A549 (cell line): ENCODE measurements around the gene VSX1. TPM values are rescaled to one million over a fixed set of nuclear protein-coding genes. Genes with fewer than 3 reads are reported as not detected.

Experiments used
- ATAC-seq, 2 experiments: fragments of 200-7000 bp in 1 of 2; fragments of >200 bp in 1 of 2; cut with Nextera tagmentation in 1 of 2; cut with Tn5 transposase in 1 of 2; 3 replicates each; pipeline versions ENCODE4 v1.8.0 to v1.9.1; 2018 to 2020; ENCODE audit warnings: mild to moderate bottlenecking in 1 of 2, moderate library complexity in 1 of 2
- CTCF ChIA-PET: fragments of 300-600 bp; sonication (Branson Sonifier 250); formaldehyde crosslinking; extraction: SDS; loops from one replicate; lab custom pipeline; 2021; ENCODE audit warnings: antibody characterized with exemption, inconsistent platforms; lab: Yijun Ruan, JAX
- POLR2A ChIA-PET: fragments of 350-600 bp; formaldehyde crosslinking; extraction: SDS; loops from one replicate; lab custom pipeline; 2021; ENCODE audit warnings: antibody characterized with exemption, inconsistent platforms; lab: Yijun Ruan, JAX
- DNase-seq, 2 experiments: peaks; one replicate each; pipeline versions ENCODE4 v3.0.0 to v3.0.0-alpha.2; 2011 to 2016; ENCODE audit warnings: low read depth in 1 of 2, low spot score in 1 of 2
- FAIRE-seq: peaks from 2 replicates; lab custom pipeline; 2011; peaks lifted over from hg19 to GRCh38; lab: Jason Lieb, UNC
- H3K27ac ChIP-seq, 2 experiments: fragments of >200 bp; sonication (Bioruptor Twin); formaldehyde crosslinking; 3 replicates each; pipeline ENCODE4 v1.5.1; 2016 to 2017
- H3K4me1 ChIP-seq: fragments of >200 bp; sonication (Bioruptor Twin); formaldehyde crosslinking; 3 replicates; pipeline ENCODE4 v1.6.1; 2016
- H3K4me2 ChIP-seq: fragments of >200 bp; sonication (Bioruptor Twin); formaldehyde crosslinking; 3 replicates; pipeline ENCODE4 v1.6.1; 2016
- H3K4me3 ChIP-seq: fragments of >200 bp; sonication (Bioruptor Twin); formaldehyde crosslinking; 3 replicates; pipeline ENCODE4 v1.5.1; 2016
- H3K9me3 ChIP-seq: fragments of >200 bp; sonication (Bioruptor Twin); formaldehyde crosslinking; 3 replicates; pipeline ENCODE4 v1.6.1; 2016
- BCL3 ChIP-seq: fragments of >200 bp; sonication (Bioruptor Twin); formaldehyde crosslinking; IDR thresholded peaks from 3 replicates; pipeline ENCODE4 v1.6.1; 2016
- BHLHE40 ChIP-seq: IDR thresholded peaks from 2 replicates; pipeline ENCODE4 v1.6.1; 2012; ENCODE audit warnings: low read depth, low read length, inconsistent platforms
- CBX8 ChIP-seq: fragments of 200-600 bp; sonication (generic); IDR thresholded peaks from 2 replicates; pipeline ENCODE4 v1.6.1; 2016
- CEBPB ChIP-seq, 2 experiments: fragments of >200 bp in 1 of 2; sonication (Bioruptor Twin) in 1 of 2; formaldehyde crosslinking in 1 of 2; IDR thresholded peaks; 2 replicates each; pipeline ENCODE4 v1.6.1; 2012 to 2016
- E2F6 ChIP-seq: IDR thresholded peaks from 2 replicates; pipeline ENCODE4 v1.6.1; 2012; ENCODE audit warnings: low read depth, borderline replicate concordance
- FOSB ChIP-seq: fragments of 250-450 bp; sonication (Bioruptor Pico); IDR thresholded peaks from 2 replicates; pipeline ENCODE4 v1.5.0; 2020; ENCODE audit warnings: mild to moderate bottlenecking, moderate library complexity
- FOXS1 ChIP-seq: fragments of 250-450 bp; sonication (Bioruptor Pico); IDR thresholded peaks from 2 replicates; pipeline ENCODE4 v1.5.0; 2020; ENCODE audit warnings: mild to moderate bottlenecking, moderate library complexity
- HMGXB4 ChIP-seq: fragments of 250-450 bp; sonication (Bioruptor Pico); IDR thresholded peaks from 2 replicates; pipeline ENCODE4 v1.5.0; 2021; ENCODE audit warnings: mild to moderate bottlenecking, moderate library complexity, borderline replicate concordance
- HOXB13 ChIP-seq: fragments of 250-450 bp; sonication (Bioruptor Pico); IDR thresholded peaks from 2 replicates; pipeline ENCODE4 v1.5.0; 2020; ENCODE audit warnings: low read depth, mild to moderate bottlenecking, moderate library complexity
- HOXB5 ChIP-seq: fragments of 250-450 bp; sonication (Bioruptor Pico); IDR thresholded peaks from 2 replicates; pipeline ENCODE4 v1.5.0; 2020; ENCODE audit warnings: mild to moderate bottlenecking, moderate library complexity
- JUN ChIP-seq, 2 experiments: fragments of >200 bp; sonication (Bioruptor Twin); formaldehyde crosslinking; IDR thresholded peaks; 2 replicates in 1 of 2; 3 replicates in 1 of 2; pipeline ENCODE4 v1.6.1; 2016 to 2017
- KDM1A ChIP-seq: fragments of 200-600 bp; sonication (generic); IDR thresholded peaks from 2 replicates; pipeline ENCODE4 v1.6.1; 2016; ENCODE audit warnings: low read depth, mild to moderate bottlenecking
- KDM5A ChIP-seq: fragments of 200-600 bp; sonication (generic); IDR thresholded peaks from 2 replicates; pipeline ENCODE4 v1.6.1; 2016; ENCODE audit warnings: antibody characterized with exemption, mild to moderate bottlenecking
- MAFK ChIP-seq: fragments of 450-650 bp; IDR thresholded peaks from 2 replicates; pipeline ENCODE4 v1.6.1; 2014; ENCODE audit not compliant: partially characterized antibody
- MYC ChIP-seq: IDR thresholded peaks from 2 replicates; pipeline ENCODE4 v1.6.1; 2012; ENCODE audit warnings: mild to moderate bottlenecking, inconsistent platforms, low read length, improper control_type of control experiment, borderline replicate concordance
- NPAS2 ChIP-seq: fragments of 250-450 bp; sonication (Bioruptor Pico); IDR thresholded peaks from 2 replicates; pipeline ENCODE4 v1.8.0; 2022; ENCODE audit warnings: mild to moderate bottlenecking, moderate library complexity, borderline replicate concordance
- RAD21 ChIP-seq, 2 experiments: fragments of >200 bp in 1 of 2; sonication (Bioruptor Twin) in 1 of 2; formaldehyde crosslinking in 1 of 2; IDR thresholded peaks in 1 of 2; conservative IDR thresholded peaks in 1 of 2; 2 replicates in 1 of 2; 3 replicates in 1 of 2; pipeline ENCODE4 v1.6.1; 2012 to 2018; ENCODE audit warnings: inconsistent platforms in 1 of 2
- RARB ChIP-seq: fragments of 250-450 bp; sonication (Bioruptor Pico); IDR thresholded peaks from 2 replicates; pipeline ENCODE4 v1.8.0; 2021; ENCODE audit warnings: mild to moderate bottlenecking, moderate library complexity
- REST ChIP-seq: fragments of 200-600 bp; sonication (generic); IDR thresholded peaks from 2 replicates; pipeline ENCODE4 v1.6.1; 2016; ENCODE audit warnings: antibody characterized with exemption, mild to moderate bottlenecking, moderate library complexity
- RFX5 ChIP-seq: fragments of 450-650 bp; IDR thresholded peaks from 2 replicates; pipeline ENCODE4 v1.7.1; 2014; ENCODE audit warnings: antibody characterized with exemption, mild to moderate bottlenecking, moderate library complexity
- SMC3 ChIP-seq: fragments of >200 bp; sonication (Bioruptor Twin); formaldehyde crosslinking; IDR thresholded peaks from 3 replicates; pipeline ENCODE4 v1.6.1; 2018; ENCODE audit warnings: inconsistent platforms
- SREBF2 ChIP-seq: fragments of 450-650 bp; IDR thresholded peaks from 2 replicates; pipeline ENCODE4 v1.6.1; 2014; ENCODE audit warnings: mild to moderate bottlenecking, moderate library complexity
- TFCP2L1 ChIP-seq: fragments of 250-450 bp; sonication (Bioruptor Pico); IDR thresholded peaks from 2 replicates; pipeline ENCODE4 v1.5.0; 2021; ENCODE audit warnings: mild to moderate bottlenecking
- USF2 ChIP-seq: fragments of 450-650 bp; IDR thresholded peaks from 2 replicates; pipeline ENCODE4 v1.6.1; 2014; ENCODE audit warnings: antibody characterized with exemption
- ZNF302 ChIP-seq: fragments of 250-450 bp; sonication (Bioruptor Pico); IDR thresholded peaks from 2 replicates; pipeline ENCODE4 v1.9.0; 2021; ENCODE audit warnings: inconsistent platforms, mild to moderate bottlenecking, moderate library complexity
- WGBS: methylation state at CpG from one replicate; pipeline ENCODE4 v1.1.6; 2017; ENCODE audit errors: missing lambda C conversion rate; 5-methylcytosine and 5-hydroxymethylcytosine counted together
- polyA plus RNA-seq, 4 experiments: library from polyadenylated mRNA; depleted of rRNA in 3 of 4; stranded (reverse); fragments of >200 nt; fragmentation: RNase III in 1 of 4; extraction: RNeasy Plus Mini Kit Qiagen cat#74134 plus additional on column Dnase treatment in 1 of 4; gene quantifications; 2 replicates in 3 of 4; 3 replicates in 1 of 4; pipeline ENCODE4 v1.2.3, GENCODE V29; 2011 to 2017

VSX1 gene
- polyA plus RNA-seq, 2 of the 4 experiments (the other 2 are of a cell fraction), result 0.77 to 2.9 TPM

GRCh38 chr20:25097498-25097897 lies 15.6 kb upstream of the VSX1 start:
- DNase-seq (no peak), ATAC-seq (no peak), FAIRE-seq (no peak)
- H3K27ac ChIP-seq, result no peak overlapping the region
- H3K4me1 ChIP-seq, result no peaks in the 10 kb centered on the region
- CTCF ChIA-PET, result no interaction called here
- WGBS, result 43% methylated on average over 2 of the region's 2 CpGs
- no peak for TF ChIP-seq RFX5
- no peak for TF ChIP-seq REST
- TF ChIP-seq CBX8, result no peak
- no peak for TF ChIP-seq KDM1A
- no peak for TF ChIP-seq USF2
- no peak for TF ChIP-seq KDM5A
- no peak for TF ChIP-seq TFCP2L1
- TF ChIP-seq ZNF302, result no peak
- no peak for TF ChIP-seq CEBPB (IDR thresholded peaks at IDR 0.05)
- TF ChIP-seq RAD21 (conservative IDR thresholded peaks at IDR 0.05 in 1 of 2, IDR thresholded peaks at IDR 0.05 in 1 of 2), result no peak
- TF ChIP-seq JUN (IDR thresholded peaks at IDR 0.05), result no peak
- no peak for TF ChIP-seq BHLHE40
- no peak for TF ChIP-seq E2F6
- no peak for TF ChIP-seq NPAS2
- TF ChIP-seq RARB (CRISPR knock-in tag), result no peak
- no peak for TF ChIP-seq FOXS1
- TF ChIP-seq SMC3, result no peak
- no peak overlapping the region for H3K4me2 ChIP-seq
- H3K4me3 ChIP-seq, result no peak overlapping the region
- POLR2A ChIA-PET, result no interaction called here
- no peaks in the 10 kb centered on the region for H3K9me3 ChIP-seq

- DNase-seq (no peak), FAIRE-seq (no peak), ATAC-seq (peak in 1 of 2 experiments; percentile 34; a peak in 1 of 6 replicates)
- Histone ChIP-seq H3K4me3 (no peak overlapping the region), H3K4me2 (no peak overlapping the region), H3K27ac (no peak overlapping the region), H3K4me1 (no peaks in the 10 kb centered on the region), H3K9me3 (no peaks in the 10 kb centered on the region)
- 58% methylated on average over 14 of the region's 14 CpGs for WGBS
- ChIA-PET POLR2A (no interaction called here), CTCF (interaction anchor here (0.6 to 2.4 kb wide), 6 partner anchors 9 to 97 kb away, joined by 3 to 16 read pairs (median 6); partner anchors contain the start of gene VSX1)
- TF ChIP-seq MAFK (no peak), SMC3 (no peak), FOSB (no peak), MYC (no peak), TFCP2L1 (no peak), REST (no peak), BCL3 (no peak), HOXB13 (CRISPR knock-in tag) (no peak), HOXB5 (CRISPR knock-in tag) (no peak), HMGXB4 (CRISPR knock-in tag) (no peak), FOXS1 (no peak), SREBF2 (no peak)
These were observed 8.8 kb upstream of the VSX1 start for GRCh38 chr20:25090492-25091429.
